ENCODE results near the gene SIX5.

The SIX5 gene

DNA sequence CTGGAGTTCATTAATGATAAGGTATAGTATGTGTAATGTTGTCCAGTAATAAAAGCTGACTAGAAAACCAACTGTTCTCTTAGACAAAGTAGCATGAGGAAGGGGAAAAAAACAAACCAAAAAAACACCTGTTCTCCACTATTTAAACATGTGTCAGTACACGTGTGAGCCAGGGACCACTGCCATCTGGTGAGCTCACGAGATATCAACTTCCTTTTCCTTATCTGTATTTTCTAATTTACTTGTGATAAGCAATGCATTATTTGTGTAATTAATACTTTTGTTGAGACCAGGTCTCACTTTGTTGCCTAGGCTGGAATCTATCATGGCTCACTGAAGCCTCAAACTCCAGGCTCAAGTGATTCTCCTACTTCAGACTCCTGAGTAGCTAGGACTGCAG, 4.3 kb upstream of the SIX5 start:
- DNase-seq (ENCODE audit: low read depth in 2 of 2): no peak

DNA sequence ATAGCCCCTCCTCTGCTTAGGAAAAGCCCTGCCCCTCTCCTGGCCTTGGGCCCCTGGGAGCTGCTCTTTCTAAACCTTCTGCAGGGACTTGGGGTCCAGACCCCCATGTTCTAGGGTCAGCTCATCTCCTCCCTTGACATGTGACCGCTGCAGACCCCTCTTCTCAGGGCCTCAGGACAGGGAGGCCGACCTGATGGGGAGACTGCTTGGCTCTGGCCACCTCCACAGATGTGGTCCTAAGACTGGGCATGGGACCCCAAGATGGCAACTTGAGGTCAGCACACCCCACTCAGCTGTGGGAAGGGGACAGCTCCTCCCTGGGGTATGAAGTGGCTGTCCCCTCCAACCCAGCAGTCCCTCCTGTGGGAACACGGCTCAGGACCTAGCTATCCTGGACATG, 3.9 kb upstream of the SIX5 start:
- DNase-seq (ENCODE audit: low read depth in 2 of 2): no peak

DNA sequence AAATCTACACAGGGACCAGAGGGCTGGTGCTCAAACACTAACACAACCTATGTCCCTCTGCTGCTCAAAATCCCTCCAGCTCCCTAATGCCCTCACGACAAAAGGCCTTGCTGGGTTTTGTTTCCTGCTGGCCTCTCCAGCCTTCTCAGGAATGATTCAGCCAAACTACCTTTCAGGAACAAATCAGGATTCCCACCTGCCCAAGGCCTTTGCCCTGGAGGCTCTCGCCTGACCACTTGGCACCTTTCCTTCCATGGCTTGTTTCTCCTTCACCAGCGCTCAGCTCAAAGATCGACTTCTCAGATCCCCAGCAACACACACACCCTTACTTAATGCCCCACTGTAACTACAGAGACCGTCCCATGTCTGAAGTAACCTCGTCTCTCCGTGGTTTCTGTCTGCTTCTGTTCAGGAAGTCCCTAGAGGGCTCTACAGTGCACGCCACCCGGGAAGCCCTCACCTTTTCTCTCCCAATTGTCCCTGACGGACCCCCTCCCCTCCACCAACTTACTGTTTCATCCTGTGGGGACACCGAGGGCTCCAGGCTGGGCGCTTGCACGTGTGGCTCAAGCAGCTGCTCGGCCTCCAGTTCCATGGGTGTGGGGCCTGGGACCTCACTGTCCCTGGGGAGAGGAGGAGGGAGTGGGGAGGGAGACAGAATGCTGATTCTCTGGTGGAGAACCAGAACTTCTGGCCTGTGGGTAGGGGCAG, 3.2 kb upstream of the SIX5 start:
- DNase-seq (ENCODE audit: low read depth in 2 of 2): no peak

DNA sequence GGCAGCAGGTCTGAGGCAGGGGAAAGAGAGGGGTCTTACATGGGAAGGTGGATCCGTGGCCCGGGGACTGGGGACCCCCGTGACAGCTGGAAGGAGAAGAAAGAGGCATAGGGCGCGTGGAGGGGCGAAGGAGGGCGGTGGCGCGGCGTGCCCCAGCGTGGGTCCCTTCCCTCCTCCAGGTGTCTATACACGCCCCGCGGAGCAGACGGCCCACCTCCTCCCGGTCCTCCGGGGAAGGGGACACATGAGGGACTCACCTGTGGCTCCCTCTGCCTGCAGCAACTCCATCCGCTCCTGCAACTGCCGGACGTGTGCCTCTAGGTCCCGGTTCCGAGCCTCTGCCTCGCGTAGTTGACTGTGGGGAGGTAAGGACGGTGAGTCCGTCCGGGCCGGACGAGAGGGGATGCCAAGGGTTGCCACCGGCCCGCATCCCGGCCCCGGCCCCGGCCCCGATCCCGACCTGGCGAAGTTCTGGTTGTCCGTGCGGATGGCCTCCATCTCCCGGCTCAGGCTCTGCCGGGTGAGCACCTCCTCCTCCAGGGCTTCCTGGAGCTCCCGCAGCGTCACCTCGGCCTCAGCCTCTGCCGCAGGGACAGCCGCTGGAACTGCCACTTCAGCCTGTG, 2.4 kb upstream of the SIX5 start:
- no peak for DNase-seq (ENCODE audit: low read depth in 2 of 2)

DNA sequence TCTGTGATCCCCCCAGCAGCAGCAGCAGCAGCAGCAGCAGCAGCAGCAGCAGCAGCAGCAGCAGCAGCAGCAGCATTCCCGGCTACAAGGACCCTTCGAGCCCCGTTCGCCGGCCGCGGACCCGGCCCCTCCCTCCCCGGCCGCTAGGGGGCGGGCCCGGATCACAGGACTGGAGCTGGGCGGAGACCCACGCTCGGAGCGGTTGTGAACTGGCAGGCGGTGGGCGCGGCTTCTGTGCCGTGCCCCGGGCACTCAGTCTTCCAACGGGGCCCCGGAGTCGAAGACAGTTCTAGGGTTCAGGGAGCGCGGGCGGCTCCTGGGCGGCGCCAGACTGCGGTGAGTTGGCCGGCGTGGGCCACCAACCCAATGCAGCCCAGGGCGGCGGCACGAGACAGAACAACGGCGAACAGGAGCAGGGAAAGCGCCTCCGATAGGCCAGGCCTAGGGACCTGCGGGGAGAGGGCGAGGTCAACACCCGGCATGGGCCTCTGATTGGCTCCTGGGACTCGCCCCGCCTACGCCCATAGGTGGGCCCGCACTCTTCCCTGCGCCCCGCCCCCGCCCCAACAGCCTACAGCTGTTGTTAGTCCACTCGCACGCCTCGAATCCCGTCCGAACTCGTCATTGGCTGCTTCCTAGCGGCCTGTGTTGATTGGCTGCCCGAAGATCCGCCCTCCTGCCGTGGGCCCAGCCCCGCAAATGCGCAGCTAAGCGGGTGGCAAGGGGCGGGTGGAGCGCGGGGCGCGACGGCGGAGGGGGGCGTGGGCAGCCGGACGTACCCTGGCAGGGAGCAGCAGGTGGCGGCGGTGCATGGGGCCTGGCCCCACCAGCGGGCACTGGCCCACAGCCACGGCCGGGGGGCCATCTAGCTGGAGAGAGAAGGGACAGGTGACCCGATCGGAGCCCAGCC, 1.4 kb upstream of the SIX5 start:
- DNase-seq (ENCODE audit: low read depth in 2 of 2): peak; percentile 86 to 88

DNA sequence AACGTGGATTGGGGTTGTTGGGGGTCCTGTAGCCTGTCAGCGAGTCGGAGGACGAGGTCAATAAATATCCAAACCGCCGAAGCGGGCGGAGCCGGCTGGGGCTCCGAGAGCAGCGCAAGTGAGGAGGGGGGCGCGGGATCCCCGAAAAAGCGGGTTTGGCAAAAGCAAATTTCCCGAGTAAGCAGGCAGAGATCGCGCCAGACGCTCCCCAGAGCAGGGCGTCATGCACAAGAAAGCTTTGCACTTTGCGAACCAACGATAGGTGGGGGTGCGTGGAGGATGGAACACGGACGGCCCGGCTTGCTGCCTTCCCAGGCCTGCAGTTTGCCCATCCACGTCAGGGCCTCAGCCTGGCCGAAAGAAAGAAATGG, 754 bp upstream of the SIX5 start:
- peak in 1 of 2 donors; percentile 32 for DNase-seq (ENCODE audit: low read depth in 2 of 2)

DNA sequence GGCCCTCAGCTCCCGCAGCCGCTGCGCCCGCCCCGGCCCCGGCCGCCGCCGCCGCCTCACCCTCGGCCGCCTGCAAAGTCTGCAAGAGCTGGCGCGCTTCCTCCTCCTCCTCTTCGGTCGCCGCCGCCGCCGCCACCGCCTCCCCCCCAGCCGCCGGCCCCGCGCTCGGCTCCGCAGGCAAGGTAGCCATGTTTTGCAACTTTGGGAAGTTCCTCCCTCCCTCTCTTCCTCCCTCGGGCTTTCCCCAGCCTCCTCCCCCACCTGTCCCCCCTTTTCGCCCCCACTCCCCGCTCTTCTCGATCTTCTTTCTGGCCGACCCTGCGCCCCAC, 433 bp downstream of the SIX5 start:
- peak in 1 of 2 donors; percentile 41 for DNase-seq (ENCODE audit: low read depth in 2 of 2)

DNA sequence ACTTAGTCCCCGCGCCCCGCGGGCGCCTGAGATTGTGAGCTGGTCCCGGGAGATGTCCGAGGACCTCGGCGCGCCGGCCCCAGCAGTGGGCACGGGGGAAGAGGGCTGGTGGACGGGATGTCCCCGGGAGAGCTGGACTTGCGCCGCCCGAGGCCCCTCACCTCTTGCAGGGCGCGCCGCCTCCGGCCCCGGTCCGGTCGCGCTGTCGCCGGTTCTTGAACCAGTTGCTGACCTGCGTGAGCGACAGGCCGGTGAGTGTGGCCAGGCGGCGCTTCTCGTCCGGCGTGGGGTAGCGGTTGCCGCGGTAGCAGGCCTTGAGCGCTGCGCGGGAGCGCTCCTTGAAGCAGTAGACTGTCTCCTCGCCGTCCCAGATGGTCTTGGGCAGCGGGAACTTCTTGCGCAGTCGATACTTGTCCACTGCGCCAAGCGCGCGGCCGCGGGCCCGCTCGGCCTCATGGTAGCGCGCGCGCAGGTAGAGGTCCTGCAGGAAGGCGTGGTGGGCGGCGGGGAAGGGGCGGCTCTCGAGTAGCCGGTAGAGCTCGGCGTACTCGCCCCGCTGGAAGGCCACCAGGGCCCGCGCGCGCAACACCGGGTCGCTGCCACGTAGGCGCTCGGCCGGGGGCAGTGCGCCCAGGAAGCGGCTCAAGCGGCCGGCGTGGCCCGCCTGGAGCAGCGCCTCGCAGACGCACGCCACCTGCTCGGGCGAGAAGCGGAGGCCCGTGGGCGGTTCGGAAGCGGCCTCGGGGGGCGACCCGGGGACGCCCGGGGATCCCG, 984 bp downstream of the SIX5 start:
- DNase-seq (ENCODE audit: low read depth in 2 of 2): no peak

DNA sequence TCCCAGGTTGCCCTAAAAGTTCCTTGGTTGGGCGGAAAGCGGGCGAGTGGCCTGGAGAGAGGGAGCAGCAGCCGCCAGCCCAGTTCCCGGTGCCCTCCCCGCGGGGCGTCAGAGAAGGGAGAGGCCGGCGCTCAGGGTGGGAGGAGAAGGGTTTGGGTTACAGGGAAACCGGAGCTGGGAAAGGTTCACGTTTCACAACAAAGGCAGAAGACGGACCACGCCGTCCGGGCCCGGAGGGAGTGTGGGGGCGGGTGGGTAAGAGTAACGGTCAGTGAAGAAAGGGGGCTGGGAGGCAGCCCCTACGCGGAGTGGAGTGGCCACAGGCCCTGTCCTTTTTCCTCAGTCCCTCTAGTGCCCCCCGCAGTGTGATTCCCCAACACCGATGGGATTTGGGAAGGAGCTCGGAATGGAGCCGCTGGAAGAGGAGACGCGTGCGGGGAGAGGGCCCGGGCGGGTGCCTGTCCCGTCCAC, 1.6 kb downstream of the SIX5 start:
- DNase-seq (ENCODE audit: low read depth in 2 of 2): no peak

DNA sequence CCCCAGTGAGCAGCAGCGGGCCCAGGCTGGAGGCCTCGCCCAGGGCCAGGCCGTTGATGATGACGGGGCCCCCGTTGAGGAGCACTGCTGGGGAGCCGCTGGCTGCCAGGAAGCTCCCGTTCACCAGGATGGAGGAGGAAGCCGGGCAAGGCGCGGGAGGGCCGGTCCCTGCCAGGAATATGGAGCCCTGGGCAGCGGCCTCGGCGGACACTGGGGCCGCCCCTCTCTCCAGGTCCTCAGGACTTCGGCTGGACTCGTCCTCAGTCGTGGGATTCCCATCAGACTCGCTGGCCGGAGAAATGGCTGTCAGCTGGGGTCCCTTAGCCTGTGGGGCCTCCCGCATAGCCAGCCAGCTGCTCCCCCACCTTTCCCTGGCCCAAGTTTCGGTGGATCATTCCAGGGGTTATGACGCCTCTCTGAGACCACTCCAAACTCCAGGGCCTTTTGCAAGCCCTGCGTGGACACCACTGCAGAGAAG, 2.1 kb downstream of the SIX5 start:
- no peak for DNase-seq (ENCODE audit: low read depth in 2 of 2)

DNA sequence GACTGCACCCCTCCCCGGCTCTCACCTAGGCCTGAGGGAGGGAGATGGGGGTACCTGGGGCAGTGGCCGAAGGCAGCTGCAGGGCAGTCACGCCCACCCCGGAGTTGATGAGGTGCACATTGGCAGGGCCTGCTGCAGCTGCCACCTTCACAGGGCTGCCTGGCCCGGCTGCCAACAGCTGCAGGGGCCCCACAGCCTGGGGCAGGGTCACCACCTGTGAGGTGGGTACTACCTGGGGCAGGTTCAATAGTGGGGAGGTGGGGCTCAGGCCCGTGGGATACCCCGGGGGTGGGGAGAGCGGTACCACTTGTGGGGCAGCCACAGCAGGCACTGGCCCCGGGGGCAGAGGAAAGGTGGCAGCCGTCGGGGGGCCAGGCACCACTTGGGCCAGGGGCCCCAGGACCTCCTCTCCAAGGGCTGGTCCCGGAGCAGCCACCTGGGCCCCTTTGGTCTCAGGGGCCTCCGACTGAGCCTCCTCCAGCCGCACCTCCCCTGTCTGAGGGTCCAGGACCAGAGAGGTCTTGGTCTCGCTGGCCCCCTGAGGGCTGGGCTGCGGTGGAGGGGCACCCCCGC, 2.7 kb downstream of the SIX5 start:
- no peak for DNase-seq (ENCODE audit: low read depth in 2 of 2)

DNA sequence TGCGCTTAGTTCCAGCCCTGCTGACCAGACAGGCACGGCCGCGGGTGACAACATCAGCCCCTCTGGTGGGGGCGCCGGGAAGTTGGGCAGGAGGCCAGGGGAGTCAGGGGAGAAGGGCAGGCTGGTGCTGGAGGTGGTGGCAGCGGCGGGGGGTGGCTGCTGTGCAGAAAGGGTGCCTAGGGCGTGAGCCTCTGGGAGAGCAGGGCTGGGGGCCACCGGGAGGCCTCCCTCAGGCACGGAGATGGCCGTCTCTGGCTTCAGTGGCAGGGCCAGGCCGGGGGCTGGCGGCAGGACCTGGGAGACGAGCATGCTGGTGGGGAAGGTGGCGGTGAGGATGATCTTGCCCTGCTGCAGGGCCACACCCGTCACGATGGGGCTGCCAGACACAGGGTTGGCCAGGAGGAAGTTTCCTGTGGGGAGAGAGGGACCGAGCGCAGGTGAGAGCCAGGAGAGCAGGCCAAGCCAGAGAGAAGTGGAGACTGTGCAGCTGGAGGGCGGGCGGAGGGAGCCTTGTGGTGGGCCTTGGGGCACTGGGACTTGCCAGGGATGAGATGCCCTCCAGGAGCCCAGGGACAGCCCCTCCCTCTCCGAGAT, 3.3 kb downstream of the SIX5 start:
- DNase-seq (ENCODE audit: low read depth in 2 of 2): no peak

DNA sequence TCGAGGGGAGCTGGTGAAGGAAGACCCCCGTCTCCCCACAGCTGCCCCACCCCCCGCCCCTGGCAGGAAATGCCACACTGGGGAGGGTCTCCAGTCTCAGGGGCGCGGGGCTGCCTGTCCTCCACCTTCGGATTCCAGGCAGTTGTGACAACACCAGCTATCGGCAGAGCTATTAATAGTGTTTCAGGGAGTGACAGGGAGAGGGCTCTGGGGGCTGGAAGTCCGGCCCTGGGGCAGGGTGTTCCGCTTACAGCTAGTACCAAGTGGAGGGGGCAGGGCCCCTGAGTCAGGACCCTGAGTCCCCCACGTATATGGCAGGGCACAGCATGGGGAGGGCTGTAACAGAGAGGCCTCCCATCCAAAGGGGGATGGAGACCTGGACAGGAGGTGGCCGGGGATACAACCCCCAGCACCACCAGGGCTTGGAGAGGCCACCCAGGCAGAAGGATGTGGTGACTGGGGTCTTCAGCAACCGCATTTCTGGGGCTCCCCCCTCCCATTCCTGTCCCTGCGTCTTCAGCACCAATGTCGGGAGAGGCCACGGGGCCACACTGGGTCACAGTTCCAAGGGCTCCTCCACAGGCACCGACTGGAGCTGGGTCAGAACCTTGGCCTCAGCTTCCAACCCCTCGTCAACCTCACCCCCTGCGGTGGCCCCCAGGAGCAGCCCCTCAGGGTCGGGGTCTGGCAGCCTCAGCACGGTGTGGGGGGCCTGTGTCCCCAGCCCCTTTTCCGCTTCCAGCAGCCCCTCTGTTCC, 3.9 kb downstream of the SIX5 start:
- no peak for DNase-seq (ENCODE audit: low read depth in 2 of 2)

DNA sequence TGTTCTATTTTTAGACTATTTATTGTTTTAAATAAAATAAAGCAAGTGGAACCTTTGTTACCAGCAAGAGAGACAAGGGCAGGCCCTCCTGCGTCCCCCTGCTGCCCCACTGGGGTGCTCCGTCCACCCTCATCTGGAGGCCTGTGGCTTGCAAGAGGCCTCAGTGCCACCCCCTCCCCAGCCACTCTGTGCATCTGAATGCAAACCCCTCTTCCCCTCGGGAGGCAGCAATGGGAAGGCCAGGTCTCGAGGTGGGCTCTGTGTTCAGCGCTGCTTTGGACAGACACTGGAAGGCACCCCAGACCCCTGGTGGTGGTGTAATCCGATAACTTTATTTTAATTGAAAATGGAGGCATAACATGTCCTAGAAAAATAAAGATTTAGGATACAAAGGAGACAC, 4.6 kb downstream of the SIX5 start:
- DNase-seq (ENCODE audit: low read depth in 2 of 2): no peak

DNA sequence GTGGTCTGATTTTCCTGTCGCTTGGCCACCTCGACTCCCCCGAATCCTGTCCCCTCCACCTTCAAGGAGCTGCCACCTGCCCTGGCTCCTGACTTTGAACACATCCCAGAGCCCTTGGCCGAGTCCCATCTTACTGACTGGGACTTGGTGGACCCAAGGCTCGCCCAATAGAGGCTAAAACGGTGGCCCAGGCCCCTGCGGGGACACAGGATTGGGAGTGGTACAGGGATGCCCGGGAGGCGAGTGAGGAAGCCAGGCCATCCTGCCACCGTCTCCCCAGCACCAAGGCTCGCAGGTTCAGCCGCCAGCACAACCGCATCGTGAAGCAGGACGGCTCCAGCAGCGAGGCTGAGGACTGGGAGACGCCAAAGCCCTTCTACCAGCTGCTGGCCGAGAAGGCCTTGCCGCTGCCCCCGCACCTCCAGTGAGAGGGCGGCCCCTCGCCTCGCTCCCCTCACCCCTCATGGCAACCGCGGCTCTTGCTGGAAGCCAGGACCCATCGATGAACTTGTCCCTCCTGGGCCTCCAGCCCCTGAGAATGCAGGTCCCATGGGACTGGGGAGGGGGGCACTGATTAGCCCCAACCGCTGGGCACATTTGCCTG, 5.3 kb downstream of the SIX5 start:
- no peak for DNase-seq (ENCODE audit: low read depth in 2 of 2)

DNA sequence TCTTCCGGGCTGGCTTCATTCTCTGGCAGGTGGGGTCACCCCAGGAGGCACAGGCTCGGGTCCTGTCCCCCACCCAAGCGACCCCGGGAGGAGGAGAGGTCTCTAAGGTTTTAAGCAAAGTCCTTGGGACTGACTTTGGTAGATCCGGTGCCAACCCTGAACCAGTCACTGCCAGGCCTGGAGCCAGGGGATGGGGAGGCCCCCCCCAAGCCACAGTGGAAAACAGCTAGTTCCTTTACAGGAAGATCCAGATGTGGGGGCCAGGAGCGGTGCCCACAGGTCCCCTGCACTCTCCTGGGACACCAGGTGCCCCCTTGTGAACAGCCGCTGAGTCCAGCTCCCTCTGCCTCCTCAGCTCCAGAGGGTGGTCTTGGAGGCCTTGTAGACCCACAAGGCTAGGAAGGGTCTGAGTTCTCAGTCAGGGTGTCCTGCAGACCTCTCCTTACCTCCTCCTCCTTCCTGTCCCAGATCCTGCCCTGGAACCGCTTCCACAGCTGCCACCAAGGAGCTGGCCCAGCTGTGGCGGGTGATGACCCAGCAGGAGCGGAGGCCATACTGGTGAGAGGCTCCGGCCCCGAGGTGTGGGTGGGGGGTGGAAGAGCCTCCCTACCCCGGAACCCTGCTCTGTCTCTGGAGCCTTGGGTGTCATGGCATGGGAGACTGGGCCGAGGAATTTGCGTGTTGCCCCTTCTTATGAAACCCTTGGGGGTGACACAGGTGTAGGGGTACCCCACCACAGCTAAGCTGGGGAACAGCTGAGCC, 6.0 kb downstream of the SIX5 start:
- no peak for DNase-seq (ENCODE audit: low read depth in 2 of 2)

DNA sequence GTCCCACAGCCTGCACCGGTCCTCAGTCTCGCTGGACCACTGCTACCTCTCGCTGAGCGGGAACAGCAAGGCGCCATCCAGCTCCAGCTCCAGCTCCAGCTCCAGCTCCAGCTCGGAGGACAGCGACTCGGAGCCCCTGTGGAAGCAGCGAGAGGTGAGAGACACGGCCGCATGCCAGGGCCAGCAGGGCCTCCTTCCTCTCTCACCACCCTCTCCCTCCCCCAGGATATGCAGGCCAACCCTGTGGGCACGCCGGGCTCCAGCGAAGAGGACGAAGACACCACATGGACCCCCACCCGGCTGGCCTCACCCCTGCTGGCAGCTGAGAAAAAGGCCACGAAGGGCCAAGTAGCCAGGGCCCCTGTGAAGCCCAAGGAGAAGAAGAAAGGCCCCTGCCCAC, 7.3 kb downstream of the SIX5 start:
- DNase-seq (ENCODE audit: low read depth in 2 of 2): no peak

DNA sequence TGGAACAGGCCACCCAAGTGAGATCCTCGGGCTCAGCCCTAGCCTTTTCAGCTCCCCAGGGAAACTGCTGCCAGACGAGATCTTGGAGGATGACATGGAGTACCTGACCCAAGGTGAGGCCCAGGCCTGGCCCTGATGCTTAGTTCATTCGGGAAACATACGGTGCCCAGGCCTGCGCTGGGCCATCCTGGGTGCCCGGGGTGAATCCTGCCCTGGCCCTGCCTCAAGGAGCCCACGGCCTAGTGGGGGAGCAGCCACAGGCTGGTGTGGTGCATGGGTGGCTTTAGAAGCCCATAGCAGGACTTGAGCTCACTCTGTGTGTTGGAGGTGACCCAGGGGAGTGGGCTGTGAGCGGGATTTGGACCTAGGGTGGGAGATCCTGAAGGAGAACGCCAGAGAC, 10.1 kb downstream of the SIX5 start:
- DNase-seq (ENCODE audit: low read depth in 2 of 2): no peak

DNA sequence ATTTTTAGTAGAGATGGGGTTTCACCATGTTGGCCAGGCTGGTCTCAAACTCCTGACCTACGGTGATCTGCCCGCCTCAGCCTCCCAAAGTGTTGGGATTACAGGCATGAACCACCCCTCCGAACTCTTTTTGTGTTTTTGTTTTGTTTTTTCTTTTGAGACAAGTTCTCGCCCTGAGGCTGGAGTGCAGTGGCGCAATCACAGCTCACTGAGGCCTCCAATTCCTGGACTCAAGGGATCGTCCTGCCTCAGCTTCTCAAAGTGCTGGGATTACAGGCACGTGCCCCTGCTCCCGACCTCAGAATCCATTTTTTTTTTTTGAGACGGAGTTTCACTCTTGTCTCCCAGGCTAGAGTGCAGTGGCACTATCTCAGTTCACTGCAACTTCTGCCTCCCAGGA, 11.4 kb downstream of the SIX5 start:
- DNase-seq (ENCODE audit: low read depth in 2 of 2): no peak
